Endothelial cell of umbilical vein (primary cell): ENCODE measurements around the gene ACTG1. TPM values are rescaled to one million over a fixed set of nuclear protein-coding genes. Genes with fewer than 3 reads are reported as not detected.
A peak's percentile ranks its signal among the peaks of the same experiment; 100 is the strongest.

Experiments used
- BruUV-seq: library from RNA; stranded (reverse); fragments of 400-500 nt; replicated peaks from 2 replicates; lab custom pipeline; 2021; lab: Mats Ljungman, UMichigan
- CTCF ChIA-PET: fragments of 300-600, 350-600 bp; sonication (Branson Sonifier 250); formaldehyde crosslinking; loops from one replicate; lab custom pipeline; 2021; ENCODE audit warnings: antibody characterized with exemption, inconsistent platforms; lab: Charles Lee
- POLR2A ChIA-PET: fragments of 300-600, 350-600 bp; sonication (Branson Sonifier 250); formaldehyde crosslinking; loops from one replicate; lab custom pipeline; 2021; ENCODE audit warnings: antibody characterized with exemption, inconsistent platforms; lab: Charles Lee
- DNase-seq: peaks from one replicate; pipeline ENCODE4 v3.0.0-alpha.2; 2011; ENCODE audit warnings: low read depth, low spot score
- FAIRE-seq: peaks from 2 replicates; lab custom pipeline; 2011; peaks lifted over from hg19 to GRCh38; lab: Jason Lieb, UNC
- H2AFZ ChIP-seq: 2 replicates; pipeline ENCODE4 v1.6.0; 2012; ENCODE audit warnings: low read depth, low read length, control low read depth, inconsistent platforms
- H3K27ac ChIP-seq: 2 replicates; pipeline ENCODE4 v1.5.1; 2011; ENCODE audit warnings: low read depth, mild to moderate bottlenecking, control low read depth, low read length, moderate library complexity; ENCODE audit not compliant: insufficient read depth
- H3K27me3 ChIP-seq, 2 experiments: 2 replicates each; pipeline versions ENCODE4 v1.6.0 to v1.6.1; 2011; ENCODE audit warnings: low read length in 2 of 2, mixed read lengths in 1 of 2; ENCODE audit not compliant: control insufficient read depth in 2 of 2, insufficient read depth in 2 of 2
- H3K36me3 ChIP-seq, 2 experiments: 2 replicates in 1 of 2; 3 replicates in 1 of 2; pipeline ENCODE4 v1.5.1; 2011; ENCODE audit warnings: low read length in 2 of 2, mild to moderate bottlenecking in 1 of 2, moderate library complexity in 1 of 2; ENCODE audit not compliant: control insufficient read depth in 2 of 2, insufficient read depth in 2 of 2; ENCODE audit errors: extremely low read depth in 1 of 2
- H3K4me1 ChIP-seq: 3 replicates; pipeline ENCODE4 v1.5.1; 2011; ENCODE audit warnings: mild to moderate bottlenecking, low read length; ENCODE audit not compliant: control insufficient read depth, insufficient read depth; ENCODE audit errors: extremely low read depth
- H3K4me2 ChIP-seq: 2 replicates; pipeline ENCODE4 v1.6.1; 2011; ENCODE audit warnings: low read length, control low read depth, mixed read lengths; ENCODE audit not compliant: insufficient read depth
- H3K4me3 ChIP-seq, 3 experiments: fragments of 200-600 bp in 1 of 3; sonication (generic), shearing (Covaris generic) in 1 of 3; replicated peaks in 1 of 3; 2 replicates each; pipeline ENCODE4 v1.5.1; 2011 to 2016; ENCODE audit warnings: control low read depth in 3 of 3, low read length in 3 of 3, mild to moderate bottlenecking in 2 of 3, inconsistent platforms in 1 of 3, low read depth in 1 of 3, moderate library complexity in 1 of 3; ENCODE audit not compliant: insufficient read depth in 1 of 3
- H3K79me2 ChIP-seq: 2 replicates; pipeline ENCODE4 v1.6.0; 2012; ENCODE audit warnings: low read length, inconsistent platforms; ENCODE audit not compliant: control insufficient read depth, insufficient read depth
- H3K9ac ChIP-seq: replicated peaks from 2 replicates; pipeline ENCODE3; 2011; ENCODE audit warnings: low read length, control low read depth; ENCODE audit not compliant: insufficient read depth; ENCODE audit errors: extremely low read depth
- H3K9me1 ChIP-seq: replicated peaks from 3 replicates; pipeline ENCODE4 v1.6.0; 2011; ENCODE audit warnings: mild to moderate bottlenecking, low read length; ENCODE audit not compliant: control insufficient read depth, insufficient read depth; ENCODE audit errors: extremely low read depth
- H3K9me3 ChIP-seq: replicated peaks from 2 replicates; pipeline ENCODE4 v1.5.1; 2012; ENCODE audit warnings: low read length, inconsistent platforms; ENCODE audit not compliant: control insufficient read depth, insufficient read depth
- H4K20me1 ChIP-seq: replicated peaks from 2 replicates; pipeline ENCODE3; 2011; ENCODE audit warnings: mild to moderate bottlenecking, low read length; ENCODE audit not compliant: control insufficient read depth, insufficient read depth; ENCODE audit errors: extremely low read depth
- EZH2 ChIP-seq: IDR thresholded peaks from 2 replicates; pipeline ENCODE4 v1.6.1; 2012; ENCODE audit warnings: borderline replicate concordance, low read depth, mild to moderate bottlenecking, moderate library complexity, low read length, inconsistent platforms; ENCODE audit not compliant: severe bottlenecking
- FOS ChIP-seq: IDR thresholded peaks from 2 replicates; pipeline ENCODE4 v1.6.1; 2011; ENCODE audit warnings: mild to moderate bottlenecking, low read length, moderate library complexity, borderline replicate concordance; ENCODE audit not compliant: insufficient read depth
- GATA2 ChIP-seq: IDR thresholded peaks from 2 replicates; pipeline ENCODE4 v1.7.0; 2011; ENCODE audit warnings: low read depth, mild to moderate bottlenecking, moderate library complexity, mixed read lengths, low read length; ENCODE audit not compliant: insufficient read length, insufficient read depth
- JUN ChIP-seq: IDR thresholded peaks from 2 replicates; pipeline ENCODE4 v1.6.1; 2011; ENCODE audit warnings: borderline replicate concordance, low read depth; ENCODE audit not compliant: insufficient read length, insufficient read depth
- MAX ChIP-seq: IDR thresholded peaks from 2 replicates; pipeline ENCODE4 v1.6.1; 2011; ENCODE audit not compliant: insufficient read depth, insufficient read length
- MYC ChIP-seq: IDR thresholded peaks from one replicate; pipeline ENCODE4 v1.6.1; 2011; ENCODE audit warnings: mild to moderate bottlenecking, low read depth, low read length
- POLR2A ChIP-seq: IDR thresholded peaks from 2 replicates; pipeline ENCODE4 v1.6.1; 2012; ENCODE audit warnings: low read depth, mild to moderate bottlenecking, control low read depth, low read length
- POLR2AphosphoS5 ChIP-seq: IDR thresholded peaks from 2 replicates; pipeline ENCODE4 v1.6.1; 2012; ENCODE audit warnings: low read depth, mild to moderate bottlenecking, control low read depth, low read length, moderate library complexity; ENCODE audit not compliant: insufficient read depth
- dilution Hi-C: fragments of 300-500 bp; cut with MboI; formaldehyde crosslinking; loops from one replicate; pipeline ENCODE4 v1.15.0; 2019; ENCODE audit warnings: low sequenced_read_pairs; ENCODE audit not compliant: extremely low pct_ligation_motif_present
- intact Hi-C: fragments of 100-400 bp; cut with micrococcal nuclease; formaldehyde crosslinking; loops from one replicate; pipeline ENCODE4 v1.10.0; 2022
- polyA plus RNA-seq, 4 experiments: library from polyadenylated mRNA; depleted of rRNA in 3 of 4; stranded (reverse) in 3 of 4; unstranded in 1 of 4; fragments of >200 nt; gene quantifications; 2 replicates each; pipeline versions ENCODE4 v1.2.1 to v1.2.3, GENCODE V29; 2011 to 2012; ENCODE audit warnings: missing spikeins in 1 of 4
- total RNA-seq: library from RNA; stranded (reverse); gene quantifications from 2 replicates; pipeline ENCODE4 v1.2.3, GENCODE V29; 2021
- TF ChIP-seq, protein P1 (sequence below), 2 donors: IDR thresholded peaks; 1 replicate in 1 of 2; 2 replicates in 1 of 2; pipeline ENCODE4 v1.5.1; 2011; ENCODE audit warnings: low read length in 2 of 2, mild to moderate bottlenecking in 2 of 2, moderate library complexity in 2 of 2, control low read depth in 1 of 2, inconsistent platforms in 1 of 2, low read depth in 1 of 2; ENCODE audit not compliant: insufficient read depth in 1 of 2; ENCODE audit errors: extremely low read depth in 1 of 2

ACTG1 gene
- total and polyA plus RNA-seq, 2 donors (not counting 3 experiments of a cell fraction or from before 2014, with no cell fraction given) = 6,127 to 10,663 TPM

GRCh38 chr17:81482673-81483072 is 29.9 kb downstream of the ACTG1 start:
- H3K36me3 ChIP-seq = no peaks in the 10 kb centered on the region
- TF ChIP-seq FOS (no peak), MYC (no peak), JUN (no peak)
- no peak overlapping the region for H2AFZ ChIP-seq
- H3K27me3 ChIP-seq = peaks cover 0 to 1% of the 10 kb centered on the region in 2 experiments
- peaks cover 12% of the 10 kb centered on the region for H3K4me1 ChIP-seq
- ChIA-PET CTCF (interaction anchor here (0.8 to 6.8 kb wide), 5 partner anchors 83 to 227 kb away, joined by 3 to 117 read pairs (median 30); partner anchors contain the start of gene BAHCC1), POLR2A (no interaction called here)
- dilution Hi-C loops (no loop called here), intact Hi-C loops (loop anchor here (5.0 kb wide), 1 partner anchor 40 kb away; no protein-coding TSS in a partner anchor)
- H3K9ac ChIP-seq = no peak overlapping the region
- no peak for FAIRE-seq
- H3K27ac ChIP-seq = no peak overlapping the region
- no peak for DNase-seq
- H3K4me3 ChIP-seq = no peak overlapping the region
- no peaks in the 10 kb centered on the region for H3K79me2 ChIP-seq
- BruUV-seq = no TSS peak
- H3K4me2 ChIP-seq = no peak overlapping the region
- H3K9me1 ChIP-seq = no peaks in the 10 kb centered on the region
- no peaks in the 10 kb centered on the region for H4K20me1 ChIP-seq
- no peaks in the 10 kb centered on the region for H3K9me3 ChIP-seq

DNA sequence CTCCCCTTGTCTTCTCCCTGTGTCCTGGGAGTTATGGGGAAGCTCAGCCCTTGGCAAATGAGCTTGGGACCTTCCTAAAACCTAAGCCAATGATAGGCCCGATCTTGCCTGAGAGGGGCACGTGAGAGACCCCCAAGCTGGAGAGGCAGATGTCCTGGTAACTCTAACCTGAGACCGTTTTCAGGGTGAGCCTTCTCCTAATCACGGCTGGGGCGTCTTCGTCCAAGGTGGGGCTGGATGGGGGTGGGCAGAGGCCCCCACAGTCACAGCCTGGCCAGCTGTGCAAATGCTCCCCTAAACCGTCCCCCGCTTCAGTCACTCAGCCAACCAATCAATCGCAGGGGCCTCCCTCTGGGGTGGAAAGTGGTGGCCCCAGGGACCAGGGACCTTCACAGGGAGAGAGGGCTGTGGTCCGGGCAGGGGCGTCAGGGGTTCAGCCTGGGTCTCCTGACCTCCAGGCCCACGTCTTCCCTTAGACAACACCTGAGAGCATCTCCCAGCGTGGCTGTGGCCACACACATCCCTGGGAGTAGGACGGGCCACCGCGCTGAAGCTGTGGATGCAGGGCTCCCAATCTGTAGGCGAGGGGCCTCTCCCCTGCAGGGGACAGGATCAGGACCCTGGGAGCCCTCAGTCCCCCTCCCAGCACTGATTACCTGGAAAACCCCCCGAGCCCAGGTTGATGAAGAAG is 30.6 kb downstream of the ACTG1 start:
- POLR2A ChIA-PET = interaction anchor here (1.2 kb wide), 1 partner anchor 87 kb away, joined by 5 read pairs; the partner anchor contains the start of gene BAHCC1
- CTCF ChIA-PET = interaction anchor here (1.0 to 6.8 kb wide), 4 partner anchors 41 to 227 kb away, joined by 3 to 117 read pairs (median 30); no protein-coding TSS in a partner anchor
- H2AFZ ChIP-seq = peak overlapping the region; percentile 93

More for the DNA sequence above, 30.6 kb downstream of the ACTG1 start:
- Histone ChIP-seq H3K79me2 (no peaks in the 10 kb centered on the region), H3K9me3 (no peaks in the 10 kb centered on the region), H3K4me2 (peak overlapping the region; percentile 73), H3K36me3 (no peaks in the 10 kb centered on the region), H3K9ac (no peak overlapping the region), H3K9me1 (no peaks in the 10 kb centered on the region), H3K27me3 (peaks cover 0 to 1% of the 10 kb centered on the region in 2 experiments), H4K20me1 (no peaks in the 10 kb centered on the region), H3K4me1 (peaks cover 12% of the 10 kb centered on the region), H3K27ac (no peak overlapping the region), H3K4me3 (peak overlapping the region; percentile 36 to 56 (median 37))
- no peak for FAIRE-seq
- intact Hi-C loops (loop anchor here (5.0 kb wide), 1 partner anchor 40 kb away; no protein-coding TSS in a partner anchor), dilution Hi-C loops (no loop called here)
- BruUV-seq = no TSS peak
- TF ChIP-seq EZH2 (no peak), FOS (no peak), POLR2A (no peak), GATA2 (no peak), JUN (no peak), MAX (no peak), MYC (no peak), POLR2AphosphoS5 (no peak)
- TF ChIP-seq, protein P1, sequence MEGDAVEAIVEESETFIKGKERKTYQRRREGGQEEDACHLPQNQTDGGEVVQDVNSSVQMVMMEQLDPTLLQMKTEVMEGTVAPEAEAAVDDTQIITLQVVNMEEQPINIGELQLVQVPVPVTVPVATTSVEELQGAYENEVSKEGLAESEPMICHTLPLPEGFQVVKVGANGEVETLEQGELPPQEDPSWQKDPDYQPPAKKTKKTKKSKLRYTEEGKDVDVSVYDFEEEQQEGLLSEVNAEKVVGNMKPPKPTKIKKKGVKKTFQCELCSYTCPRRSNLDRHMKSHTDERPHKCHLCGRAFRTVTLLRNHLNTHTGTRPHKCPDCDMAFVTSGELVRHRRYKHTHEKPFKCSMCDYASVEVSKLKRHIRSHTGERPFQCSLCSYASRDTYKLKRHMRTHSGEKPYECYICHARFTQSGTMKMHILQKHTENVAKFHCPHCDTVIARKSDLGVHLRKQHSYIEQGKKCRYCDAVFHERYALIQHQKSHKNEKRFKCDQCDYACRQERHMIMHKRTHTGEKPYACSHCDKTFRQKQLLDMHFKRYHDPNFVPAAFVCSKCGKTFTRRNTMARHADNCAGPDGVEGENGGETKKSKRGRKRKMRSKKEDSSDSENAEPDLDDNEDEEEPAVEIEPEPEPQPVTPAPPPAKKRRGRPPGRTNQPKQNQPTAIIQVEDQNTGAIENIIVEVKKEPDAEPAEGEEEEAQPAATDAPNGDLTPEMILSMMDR (IDR thresholded peaks at IDR 0.05; ENCODE audit: extremely low read depth in 1 of 2, insufficient read depth in 1 of 2, low read depth in 1 of 2, low read length in 2 of 2) = no peak
- no peak for DNase-seq
